Activated CD4-positive, alpha-beta T cell treated with anti-CD3 and anti-CD28 coated beads, Interleukin-2, Interleukin-6, amounts not matched to agents 100 ng/mL and 50 ng/mL, durations not matched to agents 16 hours and 8 hours (primary cell): ENCODE measurements around the gene NLRP3.
A peak's percentile ranks its signal among the peaks of the same experiment; 100 is the strongest.
"Not testable (repeated sequence)": the region's sequence is repeated elsewhere in the genome, so short reads cannot be mapped to it uniquely, and the experiment has no call there.

Experiments
- DNase-seq: peaks from one replicate; pipeline ENCODE4 v3.0.0-alpha.2; 2020

NLRP3 gene

DNA sequence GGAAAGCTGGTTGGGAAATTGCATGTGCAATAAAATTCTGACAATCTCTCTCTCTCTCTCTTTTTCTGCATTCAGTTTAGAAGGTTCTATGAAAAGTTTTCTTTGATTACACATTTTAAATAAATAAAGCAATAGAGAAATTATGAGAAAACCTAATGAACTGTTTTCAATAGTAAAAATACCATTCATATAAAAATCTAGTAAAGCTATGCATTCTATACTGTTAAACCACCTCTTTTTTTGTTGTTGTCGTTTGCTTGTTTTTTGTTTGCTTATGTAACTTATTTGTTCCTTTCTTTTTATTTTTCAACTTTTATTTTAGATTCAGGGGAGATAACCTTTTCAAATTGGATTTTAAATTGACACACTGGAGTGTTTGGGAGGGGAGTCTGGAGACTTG lies 56.1 kb downstream of the NLRP3 start:
- DNase-seq = no peak

DNA sequence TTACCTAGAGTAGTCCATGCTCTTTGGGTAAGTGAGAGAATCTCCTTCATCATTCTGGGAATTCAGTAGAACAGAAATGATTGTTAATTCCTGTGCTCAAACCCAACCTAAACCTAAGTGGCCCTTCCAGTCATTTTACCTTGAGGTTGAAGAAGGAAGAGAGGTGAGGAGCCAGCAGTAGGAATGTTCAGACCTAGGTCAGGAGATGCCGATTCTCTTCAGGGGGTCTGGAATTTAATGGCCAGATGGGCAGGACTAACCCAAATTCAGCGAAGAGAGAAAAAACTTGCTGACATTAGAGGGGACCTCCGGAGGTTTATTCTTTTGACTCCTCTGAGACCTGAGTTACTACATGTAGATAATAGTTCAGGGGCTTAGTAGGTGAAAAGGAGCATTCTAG lies 58.4 kb downstream of the NLRP3 start:
- DNase-seq = no peak

- DNase-seq = no peak
Measured at GRCh38 chr1:247475793-247476192, 59.8 kb downstream of the NLRP3 start.

GRCh38 chr1:247476328-247477058 lies 60.5 kb downstream of the NLRP3 start:
- not testable (repeated sequence) for DNase-seq

DNA sequence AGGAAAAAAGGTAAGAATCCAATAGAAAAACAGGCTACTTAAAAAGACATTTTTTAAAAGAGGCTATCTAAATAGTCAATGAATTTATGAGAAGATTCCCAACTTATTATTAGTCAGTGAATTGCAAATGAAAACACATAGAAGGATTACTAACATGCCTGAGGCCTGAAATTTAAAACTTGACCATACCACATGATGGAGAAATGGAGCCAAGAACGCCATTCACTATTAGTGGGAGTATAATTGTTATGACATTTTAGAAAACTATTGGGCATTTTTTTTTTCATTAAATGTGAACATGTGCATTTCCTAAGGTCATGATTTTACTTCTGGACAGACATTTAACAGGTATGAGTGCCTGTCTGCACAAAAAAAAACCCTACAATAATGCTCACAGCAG lies 66.8 kb downstream of the NLRP3 start:
- DNase-seq = no peak

GRCh38 chr1:247487057-247487456 lies 71.1 kb downstream of the NLRP3 start:
- DNase-seq = peak; percentile 35

DNA sequence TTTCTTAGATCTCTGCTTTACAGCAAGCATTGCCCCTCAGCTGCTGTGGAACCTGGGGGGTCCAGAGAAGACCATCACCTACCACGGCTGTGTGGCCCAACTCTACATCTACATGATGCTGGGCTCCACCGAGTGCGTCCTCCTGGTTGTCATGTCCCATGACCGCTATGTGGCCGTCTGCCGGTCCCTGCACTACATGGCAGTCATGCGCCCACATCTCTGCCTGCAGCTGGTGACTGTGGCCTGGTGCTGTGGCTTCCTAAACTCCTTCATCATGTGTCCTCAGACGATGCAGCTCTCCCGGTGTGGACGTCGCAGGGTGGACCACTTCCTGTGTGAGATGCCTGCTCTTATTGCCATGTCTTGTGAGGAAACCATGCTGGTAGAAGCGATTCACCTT lies 75.4 kb downstream of the NLRP3 start:
- no peak for DNase-seq

- DNase-seq = no peak
Measured at GRCh38 chr1:247493106-247493505, 77.1 kb downstream of the NLRP3 start.

GRCh38 chr1:247494767-247495166 lies 78.8 kb downstream of the NLRP3 start:
- no peak for DNase-seq

DNA sequence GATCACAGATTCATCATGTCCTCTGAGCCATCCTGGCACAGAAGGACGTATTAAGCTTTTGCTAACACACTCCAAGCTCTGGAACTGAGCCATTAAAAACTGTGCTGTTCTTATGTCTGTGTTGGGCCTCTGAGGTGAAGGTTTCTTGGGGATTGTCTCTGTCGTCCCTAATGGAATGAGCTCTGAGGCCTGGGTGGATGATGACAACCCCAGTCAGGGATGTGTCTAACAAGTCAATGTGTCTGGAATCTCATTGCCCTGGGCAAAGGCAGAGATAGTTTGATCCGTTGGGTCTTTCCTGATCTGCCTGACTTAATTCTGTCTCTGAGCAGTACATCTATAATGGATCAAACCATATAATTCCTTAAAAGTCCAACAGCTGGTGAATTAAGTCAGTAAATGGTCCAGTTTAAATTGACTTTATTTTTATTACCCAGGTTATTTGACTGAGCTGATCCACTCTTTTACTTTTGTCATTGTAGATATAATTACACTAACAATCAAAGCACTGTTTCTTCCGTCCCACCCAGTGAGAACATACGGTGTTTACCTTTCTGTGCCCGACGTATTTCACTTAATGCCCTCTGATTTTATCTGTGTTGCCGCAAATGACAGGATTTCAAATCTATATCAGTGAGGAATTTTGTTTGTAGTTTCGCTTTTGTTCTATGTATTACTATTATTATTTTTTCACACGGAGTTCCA lies 80.8 kb downstream of the NLRP3 start:
- DNase-seq = no peak
